Glutamatergic neuron (in vitro differentiated cells): ENCODE results near the gene C17orf75. TPM values are rescaled to one million over a fixed set of nuclear protein-coding genes. Genes with fewer than 3 reads are reported as not detected.

Source experiments
- DNase-seq: peaks from one replicate; pipeline ENCODE4 v3.0.0; 2022
- H3K27ac Mint-ChIP-seq: one replicate; pipeline ENCODE4 v1.8.0; 2020; ENCODE audit warnings: mild to moderate bottlenecking, mixed read lengths, inconsistent platforms; ENCODE audit not compliant: unreplicated experiment
- H3K27me3 Mint-ChIP-seq: one replicate; pipeline ENCODE4 v1.8.0; 2020; ENCODE audit warnings: mild to moderate bottlenecking, moderate library complexity, mixed read lengths, inconsistent platforms; ENCODE audit not compliant: unreplicated experiment
- H3K36me3 Mint-ChIP-seq: one replicate; pipeline ENCODE4 v1.8.0; 2020; ENCODE audit warnings: mild to moderate bottlenecking, mixed read lengths, inconsistent platforms; ENCODE audit not compliant: unreplicated experiment
- H3K4me1 Mint-ChIP-seq: one replicate; pipeline ENCODE4 v1.8.0; 2020; ENCODE audit warnings: mild to moderate bottlenecking, low read depth, mixed read lengths, inconsistent platforms; ENCODE audit not compliant: unreplicated experiment
- H3K4me3 Mint-ChIP-seq: one replicate; pipeline ENCODE4 v1.8.0; 2020; ENCODE audit warnings: mild to moderate bottlenecking, mixed read lengths, inconsistent platforms; ENCODE audit not compliant: unreplicated experiment
- H3K9me3 Mint-ChIP-seq: one replicate; pipeline ENCODE4 v1.8.0; 2020; ENCODE audit warnings: mild to moderate bottlenecking, moderate library complexity, mixed read lengths, inconsistent platforms; ENCODE audit not compliant: unreplicated experiment
- total RNA-seq: library from RNA; stranded (reverse); fragmentation: NEBNext Ultra II Directional; extraction: Animal tissue kit (Norgen Biotek cat#: 25700); gene quantifications from one replicate; pipeline ENCODE4 v1.2.1, GENCODE V29; 2021; ENCODE audit not compliant: unreplicated experiment
- TF ChIP-seq, protein P1 (sequence below): fragments of 200-600 bp; sonication (generic); IDR thresholded peaks from one replicate; pipeline ENCODE4 v1.5.0; 2021; ENCODE audit not compliant: partially characterized antibody, unreplicated experiment

The C17orf75 gene
- total RNA-seq, 1 donor from 2014 or later = 48.9 TPM

DNA sequence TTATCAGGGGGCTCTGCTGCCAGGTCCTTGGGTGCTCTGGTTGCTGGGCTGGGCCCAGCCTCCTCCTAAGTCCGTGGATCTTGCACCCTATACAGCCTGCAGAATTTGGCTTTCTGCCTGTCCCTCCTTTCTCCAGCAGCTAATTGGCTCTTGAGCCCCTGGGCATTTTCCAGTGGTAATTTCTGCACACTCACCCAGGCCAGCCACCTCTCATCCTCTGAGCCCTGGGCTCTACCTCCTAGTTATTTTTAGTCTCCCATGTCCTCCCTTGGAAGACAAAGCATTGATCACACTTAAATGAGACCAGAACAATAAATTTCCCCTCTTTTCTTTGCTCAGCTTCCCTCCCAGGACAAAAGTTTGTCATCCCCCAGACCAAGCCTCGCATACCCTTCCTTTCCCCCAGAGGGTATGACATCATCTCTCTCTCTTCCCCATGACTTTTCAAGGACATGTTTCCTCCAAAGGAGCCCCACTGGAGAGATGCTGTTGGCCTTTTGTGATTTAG, 38.1 kb downstream of the C17orf75 start:
- H3K36me3 Mint-ChIP-seq = no peaks in the 10 kb centered on the region
- H3K27ac Mint-ChIP-seq = peak overlapping the region; percentile 83
- H3K4me1 Mint-ChIP-seq = peaks cover 26% of the 10 kb centered on the region
- H3K27me3 Mint-ChIP-seq = peaks cover 4% of the 10 kb centered on the region
- H3K4me3 Mint-ChIP-seq = peak overlapping the region; percentile 68
- peaks cover 4% of the 10 kb centered on the region for H3K9me3 Mint-ChIP-seq
- no peak for DNase-seq
- TF ChIP-seq, protein P1, sequence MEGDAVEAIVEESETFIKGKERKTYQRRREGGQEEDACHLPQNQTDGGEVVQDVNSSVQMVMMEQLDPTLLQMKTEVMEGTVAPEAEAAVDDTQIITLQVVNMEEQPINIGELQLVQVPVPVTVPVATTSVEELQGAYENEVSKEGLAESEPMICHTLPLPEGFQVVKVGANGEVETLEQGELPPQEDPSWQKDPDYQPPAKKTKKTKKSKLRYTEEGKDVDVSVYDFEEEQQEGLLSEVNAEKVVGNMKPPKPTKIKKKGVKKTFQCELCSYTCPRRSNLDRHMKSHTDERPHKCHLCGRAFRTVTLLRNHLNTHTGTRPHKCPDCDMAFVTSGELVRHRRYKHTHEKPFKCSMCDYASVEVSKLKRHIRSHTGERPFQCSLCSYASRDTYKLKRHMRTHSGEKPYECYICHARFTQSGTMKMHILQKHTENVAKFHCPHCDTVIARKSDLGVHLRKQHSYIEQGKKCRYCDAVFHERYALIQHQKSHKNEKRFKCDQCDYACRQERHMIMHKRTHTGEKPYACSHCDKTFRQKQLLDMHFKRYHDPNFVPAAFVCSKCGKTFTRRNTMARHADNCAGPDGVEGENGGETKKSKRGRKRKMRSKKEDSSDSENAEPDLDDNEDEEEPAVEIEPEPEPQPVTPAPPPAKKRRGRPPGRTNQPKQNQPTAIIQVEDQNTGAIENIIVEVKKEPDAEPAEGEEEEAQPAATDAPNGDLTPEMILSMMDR = no peak

DNA sequence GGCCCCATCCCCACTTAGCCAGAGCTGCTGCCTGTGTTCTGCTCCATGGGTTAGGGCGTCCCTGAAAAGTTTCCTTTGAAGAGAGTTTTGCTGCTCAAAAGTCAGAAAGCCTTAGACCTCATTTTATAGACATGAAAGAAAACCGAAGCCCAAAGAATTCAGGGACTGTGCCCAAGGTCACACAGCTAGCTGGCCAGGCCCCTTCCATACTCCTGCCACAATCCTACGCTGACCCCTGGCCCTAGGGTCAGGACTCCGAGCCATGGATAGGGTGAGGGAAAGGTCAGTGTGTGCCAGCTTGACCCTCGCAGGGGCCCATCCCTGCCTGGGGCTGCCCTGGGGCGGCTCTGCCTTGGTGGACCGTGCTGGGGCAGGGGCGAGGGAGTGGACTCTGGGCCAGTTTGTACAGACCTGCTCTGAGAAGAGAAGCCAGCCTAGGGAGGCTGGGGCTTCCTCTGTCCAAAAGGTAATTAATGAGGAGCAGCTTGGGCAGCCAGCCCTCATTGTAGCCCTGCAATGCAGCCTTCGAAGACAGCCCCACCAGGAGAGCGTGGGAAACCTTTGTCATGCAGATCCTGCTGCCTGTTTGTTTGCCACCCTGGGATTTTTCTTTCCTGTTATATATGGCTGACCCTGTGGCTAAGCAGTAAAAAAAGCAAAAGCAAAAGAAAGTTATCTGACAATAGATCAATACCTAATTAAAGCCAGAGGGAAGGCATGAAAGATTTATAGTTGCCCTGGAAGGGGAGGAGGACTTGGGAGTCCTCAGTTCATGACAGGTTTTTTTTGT, 38.9 kb downstream of the C17orf75 start:
- TF ChIP-seq, protein P1 = no peak
- Mint-ChIP-seq H3K4me1 (peaks cover 28% of the 10 kb centered on the region), H3K27ac (peak overlapping the region; percentile 48), H3K9me3 (peaks cover 4% of the 10 kb centered on the region), H3K36me3 (no peaks in the 10 kb centered on the region), H3K27me3 (peaks cover 4% of the 10 kb centered on the region), H3K4me3 (peak overlapping the region; percentile 68)
- no peak for DNase-seq

DNA sequence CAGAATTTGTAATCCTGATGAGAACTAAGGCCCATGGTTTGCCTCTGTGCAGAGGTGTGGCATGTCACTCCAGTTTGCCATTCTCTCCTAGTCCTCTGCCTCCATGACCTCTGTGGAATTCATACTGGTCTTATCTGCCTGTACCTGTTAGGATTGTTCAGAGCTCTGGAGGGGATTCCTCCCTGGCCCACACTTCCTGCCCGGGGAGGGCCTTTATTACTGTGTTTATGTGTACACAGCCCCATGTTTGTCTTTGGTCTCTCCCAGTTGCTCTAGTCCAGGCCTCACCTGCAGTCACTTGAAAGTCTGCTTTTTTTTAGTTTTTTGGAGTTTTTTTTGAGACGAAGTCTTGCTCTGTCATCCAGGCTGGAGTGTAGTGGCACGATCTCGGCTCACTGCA, 39.9 kb downstream of the C17orf75 start:
- H3K36me3 Mint-ChIP-seq = no peaks in the 10 kb centered on the region
- H3K4me3 Mint-ChIP-seq = no peak overlapping the region
- peaks cover 31% of the 10 kb centered on the region for H3K4me1 Mint-ChIP-seq
- H3K27ac Mint-ChIP-seq = no peak overlapping the region
- H3K9me3 Mint-ChIP-seq = peaks cover 4% of the 10 kb centered on the region
- DNase-seq = no peak
- TF ChIP-seq, protein P1 = no peak
- H3K27me3 Mint-ChIP-seq = peaks cover 4% of the 10 kb centered on the region

DNA sequence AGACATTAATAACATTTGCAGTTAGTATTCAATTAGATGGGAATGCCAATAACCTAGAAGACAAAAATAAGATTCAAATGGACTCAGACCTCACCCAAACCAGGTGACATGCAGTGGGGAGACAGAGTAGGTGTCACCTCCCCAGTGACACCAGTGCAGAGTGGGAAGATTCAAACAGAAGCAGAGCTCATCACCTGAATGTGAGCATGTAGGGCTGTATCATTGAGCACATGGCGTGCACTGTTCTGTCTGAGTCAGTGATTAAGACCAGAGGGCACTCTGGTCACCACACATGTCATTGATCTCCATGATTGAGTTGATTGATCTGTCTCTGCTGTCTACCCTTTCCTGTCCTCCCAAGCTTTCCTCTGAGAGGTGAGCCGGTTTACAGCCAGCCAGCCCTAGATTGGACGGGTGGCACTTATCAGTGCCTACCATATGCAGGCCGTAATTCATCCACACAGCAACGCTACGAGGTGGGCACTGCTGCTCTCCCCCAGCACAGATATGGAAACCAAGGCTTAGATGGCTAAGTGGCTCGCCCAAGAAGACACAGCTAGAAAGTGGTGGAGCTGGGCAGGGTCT, 42.3 kb downstream of the C17orf75 start:
- peaks cover 4% of the 10 kb centered on the region for H3K9me3 Mint-ChIP-seq
- no peaks in the 10 kb centered on the region for H3K36me3 Mint-ChIP-seq
- no peak for DNase-seq
- H3K27ac Mint-ChIP-seq = peak overlapping the region; percentile 84
- TF ChIP-seq, protein P1 = no peak
- H3K4me3 Mint-ChIP-seq = no peak overlapping the region
- peaks cover 4% of the 10 kb centered on the region for H3K27me3 Mint-ChIP-seq
- peaks cover 31% of the 10 kb centered on the region for H3K4me1 Mint-ChIP-seq
